Neural cell (in vitro differentiated cells): Measurements from ENCODE around the gene MAPK11. TPM values are rescaled to one million over a fixed set of nuclear protein-coding genes. Genes with fewer than 3 reads are reported as not detected.
A peak's percentile ranks its signal among the peaks of the same experiment; 100 is the strongest.

Source experiments
- H2AFZ ChIP-seq: fragments of 200-600, 300-800 bp; sonication (generic), shearing (Covaris generic); 2 replicates; pipeline ENCODE4 v1.6.0; 2014; ENCODE audit warnings: low read depth, mild to moderate bottlenecking, antibody characterized with exemption, low read length, moderate library complexity
- H3F3A ChIP-seq: fragments of 200-600 bp; shearing (Covaris generic); 2 replicates; pipeline ENCODE4 v1.6.1; 2016; ENCODE audit warnings: mild to moderate bottlenecking, moderate library complexity, mixed read lengths, antibody characterized with exemption, low read length; ENCODE audit not compliant: insufficient read depth, poor library complexity, severe bottlenecking
- H3K27ac ChIP-seq: fragments of 200-600, 300-800 bp; sonication (generic), shearing (Covaris generic); 2 replicates; pipeline ENCODE4 v1.5.1; 2014; ENCODE audit warnings: mild to moderate bottlenecking, low read length, moderate library complexity
- H3K27me3 ChIP-seq: fragments of 300-800, 200-600 bp; sonication (generic), shearing (Covaris generic); 2 replicates; pipeline ENCODE4 v1.6.0; 2014; ENCODE audit warnings: mild to moderate bottlenecking, low read depth, low read length, moderate library complexity; ENCODE audit not compliant: insufficient read depth
- H3K36me3 ChIP-seq: fragments of 300-800, 200-600 bp; sonication (generic), shearing (Covaris generic); 2 replicates; pipeline ENCODE4 v1.5.1; 2014; ENCODE audit warnings: mild to moderate bottlenecking, antibody characterized with exemption, low read length, moderate library complexity; ENCODE audit not compliant: insufficient read depth
- H3K4me2 ChIP-seq: fragments of 300-800, 200-600 bp; sonication (generic), shearing (Covaris generic); 2 replicates; pipeline ENCODE4 v1.6.0; 2014; ENCODE audit warnings: mild to moderate bottlenecking, low read length
- H3K4me3 ChIP-seq: fragments of 300-800, 200-600 bp; sonication (generic), shearing (Covaris generic); 2 replicates; pipeline ENCODE4 v1.5.1; 2014; ENCODE audit warnings: mild to moderate bottlenecking, low read length, moderate library complexity
- H3K79me2 ChIP-seq: fragments of 200-600 bp; shearing (Covaris generic); replicated peaks from 2 replicates; pipeline ENCODE4 v1.6.0; 2014; ENCODE audit warnings: mild to moderate bottlenecking, low read length, moderate library complexity; ENCODE audit not compliant: insufficient read depth
- H3K9ac ChIP-seq: fragments of 300-800, 200-600 bp; sonication (generic), shearing (Covaris generic); 2 replicates; pipeline ENCODE4 v1.6.1; 2016; ENCODE audit warnings: mild to moderate bottlenecking, low read length, mixed read lengths
- H3K9me2 ChIP-seq: fragments of 200-600 bp; shearing (Covaris generic); 2 replicates; pipeline ENCODE4 v1.6.1; 2016; ENCODE audit warnings: mild to moderate bottlenecking, low read length, mixed read lengths; ENCODE audit not compliant: insufficient read depth
- H3K9me3 ChIP-seq: fragments of 200-600, 300-800 bp; sonication (generic), shearing (Covaris generic); 2 replicates; pipeline ENCODE4 v1.6.1; 2016; ENCODE audit warnings: mild to moderate bottlenecking, mixed run types, low read length, moderate library complexity, mixed read lengths
- H4K20me1 ChIP-seq: fragments of 200-600 bp; shearing (Covaris generic); 2 replicates; pipeline ENCODE4 v1.6.1; 2016; ENCODE audit warnings: mild to moderate bottlenecking, mixed run types; ENCODE audit not compliant: insufficient read depth
- EP300 ChIP-seq: fragments of 450-650 bp; conservative IDR thresholded peaks from 2 replicates; pipeline ENCODE4 v1.6.1; 2014; ENCODE audit warnings: antibody characterized with exemption, mild to moderate bottlenecking, moderate library complexity; ENCODE audit not compliant: poor library complexity, severe bottlenecking
- EZH2 ChIP-seq: fragments of 200-600, 300-800 bp; shearing (Covaris generic), sonication (generic); IDR thresholded peaks from 2 replicates; pipeline ENCODE4 v1.6.1; 2014; ENCODE audit warnings: antibody characterized with exemption, low read length, borderline replicate concordance, mild to moderate bottlenecking; ENCODE audit not compliant: insufficient read depth, poor library complexity, severe bottlenecking
- MXI1 ChIP-seq: fragments of 450-650 bp; conservative IDR thresholded peaks from 2 replicates; pipeline ENCODE4 v1.6.1; 2014; ENCODE audit warnings: antibody characterized with exemption, mild to moderate bottlenecking; ENCODE audit not compliant: poor library complexity, severe bottlenecking
- POLR2AphosphoS5 ChIP-seq: IDR thresholded peaks from 2 replicates; pipeline ENCODE4 v1.6.1; 2012
- RAD21 ChIP-seq: fragments of 450-650 bp; conservative IDR thresholded peaks from 2 replicates; pipeline ENCODE4 v1.6.1; 2014; ENCODE audit warnings: antibody characterized with exemption, mild to moderate bottlenecking, moderate library complexity
- SMC3 ChIP-seq: fragments of 450-650 bp; conservative IDR thresholded peaks from 2 replicates; pipeline ENCODE4 v1.6.1; 2014; ENCODE audit warnings: antibody characterized with exemption, mild to moderate bottlenecking, moderate library complexity; ENCODE audit not compliant: poor library complexity
- TAF1 ChIP-seq: IDR thresholded peaks from 2 replicates; pipeline ENCODE4 v1.6.1; 2012; ENCODE audit warnings: low read depth
- polyA plus RNA-seq: library from polyadenylated mRNA; depleted of rRNA; stranded (reverse); fragments of >200 nt; gene quantifications from 2 replicates; pipeline ENCODE4 v1.2.3, GENCODE V29; 2014
- TF ChIP-seq, protein P1 (sequence below): fragments of 450-650 bp; IDR thresholded peaks from 2 replicates; pipeline ENCODE4 v1.5.1; 2014; ENCODE audit warnings: antibody characterized with exemption, mild to moderate bottlenecking, moderate library complexity; ENCODE audit not compliant: poor library complexity, severe bottlenecking
- TF ChIP-seq, protein P2 (sequence below): IDR thresholded peaks from 2 replicates; pipeline ENCODE4 v1.6.1; 2012; ENCODE audit warnings: borderline replicate concordance

Gene MAPK11
- polyA plus RNA-seq, 1 donor from 2014 or later: 36.3 TPM

- Histone ChIP-seq H3K9me2 (no peaks in the 10 kb centered on the region), H3F3A (no peaks in the 10 kb centered on the region), H3K9ac (peak overlapping the region; percentile 26), H2AFZ (no peak overlapping the region), H3K27me3 (no peaks in the 10 kb centered on the region), H3K4me2 (no peak overlapping the region), H3K79me2 (peaks cover 6% of the 10 kb centered on the region), H3K4me3 (no peak overlapping the region), H3K36me3 (no peaks in the 10 kb centered on the region), H3K27ac (no peak overlapping the region), H3K9me3 (no peaks in the 10 kb centered on the region), H4K20me1 (no peaks in the 10 kb centered on the region)
- TF ChIP-seq POLR2AphosphoS5 (no peak), EP300 (no peak), MXI1 (no peak), RAD21 (no peak), EZH2 (no peak), SMC3 (no peak), TAF1 (no peak)
- TF ChIP-seq, protein P1, sequence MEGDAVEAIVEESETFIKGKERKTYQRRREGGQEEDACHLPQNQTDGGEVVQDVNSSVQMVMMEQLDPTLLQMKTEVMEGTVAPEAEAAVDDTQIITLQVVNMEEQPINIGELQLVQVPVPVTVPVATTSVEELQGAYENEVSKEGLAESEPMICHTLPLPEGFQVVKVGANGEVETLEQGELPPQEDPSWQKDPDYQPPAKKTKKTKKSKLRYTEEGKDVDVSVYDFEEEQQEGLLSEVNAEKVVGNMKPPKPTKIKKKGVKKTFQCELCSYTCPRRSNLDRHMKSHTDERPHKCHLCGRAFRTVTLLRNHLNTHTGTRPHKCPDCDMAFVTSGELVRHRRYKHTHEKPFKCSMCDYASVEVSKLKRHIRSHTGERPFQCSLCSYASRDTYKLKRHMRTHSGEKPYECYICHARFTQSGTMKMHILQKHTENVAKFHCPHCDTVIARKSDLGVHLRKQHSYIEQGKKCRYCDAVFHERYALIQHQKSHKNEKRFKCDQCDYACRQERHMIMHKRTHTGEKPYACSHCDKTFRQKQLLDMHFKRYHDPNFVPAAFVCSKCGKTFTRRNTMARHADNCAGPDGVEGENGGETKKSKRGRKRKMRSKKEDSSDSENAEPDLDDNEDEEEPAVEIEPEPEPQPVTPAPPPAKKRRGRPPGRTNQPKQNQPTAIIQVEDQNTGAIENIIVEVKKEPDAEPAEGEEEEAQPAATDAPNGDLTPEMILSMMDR: no peak
- TF ChIP-seq, protein P2, sequence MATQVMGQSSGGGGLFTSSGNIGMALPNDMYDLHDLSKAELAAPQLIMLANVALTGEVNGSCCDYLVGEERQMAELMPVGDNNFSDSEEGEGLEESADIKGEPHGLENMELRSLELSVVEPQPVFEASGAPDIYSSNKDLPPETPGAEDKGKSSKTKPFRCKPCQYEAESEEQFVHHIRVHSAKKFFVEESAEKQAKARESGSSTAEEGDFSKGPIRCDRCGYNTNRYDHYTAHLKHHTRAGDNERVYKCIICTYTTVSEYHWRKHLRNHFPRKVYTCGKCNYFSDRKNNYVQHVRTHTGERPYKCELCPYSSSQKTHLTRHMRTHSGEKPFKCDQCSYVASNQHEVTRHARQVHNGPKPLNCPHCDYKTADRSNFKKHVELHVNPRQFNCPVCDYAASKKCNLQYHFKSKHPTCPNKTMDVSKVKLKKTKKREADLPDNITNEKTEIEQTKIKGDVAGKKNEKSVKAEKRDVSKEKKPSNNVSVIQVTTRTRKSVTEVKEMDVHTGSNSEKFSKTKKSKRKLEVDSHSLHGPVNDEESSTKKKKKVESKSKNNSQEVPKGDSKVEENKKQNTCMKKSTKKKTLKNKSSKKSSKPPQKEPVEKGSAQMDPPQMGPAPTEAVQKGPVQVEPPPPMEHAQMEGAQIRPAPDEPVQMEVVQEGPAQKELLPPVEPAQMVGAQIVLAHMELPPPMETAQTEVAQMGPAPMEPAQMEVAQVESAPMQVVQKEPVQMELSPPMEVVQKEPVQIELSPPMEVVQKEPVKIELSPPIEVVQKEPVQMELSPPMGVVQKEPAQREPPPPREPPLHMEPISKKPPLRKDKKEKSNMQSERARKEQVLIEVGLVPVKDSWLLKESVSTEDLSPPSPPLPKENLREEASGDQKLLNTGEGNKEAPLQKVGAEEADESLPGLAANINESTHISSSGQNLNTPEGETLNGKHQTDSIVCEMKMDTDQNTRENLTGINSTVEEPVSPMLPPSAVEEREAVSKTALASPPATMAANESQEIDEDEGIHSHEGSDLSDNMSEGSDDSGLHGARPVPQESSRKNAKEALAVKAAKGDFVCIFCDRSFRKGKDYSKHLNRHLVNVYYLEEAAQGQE: no peak
These were observed 7.7 kb downstream of the MAPK11 start for GRCh38 chr22:50262460-50262911.

DNA sequence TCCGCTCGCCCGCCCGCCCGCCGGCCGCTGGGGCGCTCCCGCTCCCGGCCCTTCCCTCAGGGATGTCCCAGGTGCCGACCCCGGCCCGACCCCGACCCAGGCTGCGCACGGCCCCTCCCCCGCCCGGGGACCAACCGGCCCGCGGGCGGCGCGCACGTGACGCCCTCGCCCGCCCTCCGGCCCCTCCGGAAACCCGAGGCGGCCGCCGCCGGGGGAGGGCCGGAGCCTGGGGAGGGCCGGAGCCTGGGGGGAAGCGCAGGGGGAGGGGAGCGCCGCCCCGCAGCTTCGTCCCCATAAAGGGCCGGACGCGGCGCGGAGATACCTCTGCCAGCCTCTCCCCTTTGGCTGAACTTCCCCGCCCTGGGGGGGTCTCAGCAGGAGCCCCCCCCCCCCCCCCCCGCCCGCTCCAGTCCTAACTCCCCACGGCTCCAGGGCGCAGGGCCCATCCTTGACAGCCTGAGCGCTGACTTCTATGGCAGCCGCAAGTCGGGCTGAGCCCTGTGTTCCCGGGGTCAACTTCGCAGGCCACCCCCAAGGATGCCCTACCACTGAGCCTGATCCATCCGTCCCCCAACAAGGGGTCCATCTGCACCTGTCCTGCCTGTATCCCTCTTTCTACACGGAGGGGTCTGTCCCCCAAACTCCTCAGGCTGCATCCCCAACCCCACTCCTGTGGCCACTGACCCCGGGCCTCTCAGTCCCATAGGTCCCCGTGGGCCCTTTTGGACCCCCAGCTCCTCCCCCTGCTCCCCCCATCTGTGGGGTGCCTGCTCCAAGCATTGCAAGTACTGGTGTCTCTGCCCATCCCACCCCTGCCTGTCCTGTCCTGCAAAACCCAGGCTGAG, 8.3 kb downstream of the MAPK11 start, which contains the start of gene MAPK12:
Gene MAPK12, minus strand, starts transcription at position 69 of the 845 bp plus-strand sequence. CDS start 174 bp downstream, outside the sequence.
- no peaks in the 10 kb centered on the region for H4K20me1 ChIP-seq
- H3K79me2 ChIP-seq: peaks cover 6% of the 10 kb centered on the region
- no peak for TF ChIP-seq TAF1
- TF ChIP-seq, protein P1: no peak
- TF ChIP-seq, protein P2: no peak
- no peaks in the 10 kb centered on the region for H3K36me3 ChIP-seq
- no peaks in the 10 kb centered on the region for H3F3A ChIP-seq
- peak within 1 kb of the TSS; percentile 72 for H3K9ac ChIP-seq
- peak within 1 kb of the TSS; percentile 76 for H3K4me2 ChIP-seq
- H3K4me3 ChIP-seq: peak within 1 kb of the TSS; percentile 83
- no peaks in the 10 kb centered on the region for H3K9me2 ChIP-seq
- no peak within 1 kb of the TSS for H2AFZ ChIP-seq
- H3K27ac ChIP-seq: peak within 1 kb of the TSS; percentile 61
- no peaks in the 10 kb centered on the region for H3K9me3 ChIP-seq
- H3K27me3 ChIP-seq: no peaks in the 10 kb centered on the region
